ENCODE measurements around the gene SPRYD3.
"Not testable (repeated sequence)": the region's sequence is repeated elsewhere in the genome, so short reads cannot be mapped to it uniquely, and the experiment has no call there.

The SPRYD3 gene

GRCh38 chr12:53044052-53044581 is 35.1 kb downstream of the SPRYD3 start:
- DNase-seq (ENCODE audit: low read depth, low spot score): no peak
- in situ Hi-C loops (cut with HindIII; ENCODE audit: low sequenced_read_pairs): no loop called here
- H3K4me3 ChIP-seq (ENCODE audit: low read depth, low read length): no peak overlapping the region
- TF ChIP-seq CTCF (IDR thresholded peaks at IDR 0.05; ENCODE audit: low read depth, low read length): no peak

- TF ChIP-seq CTCF (IDR thresholded peaks at IDR 0.05; ENCODE audit: low read depth, low read length): no peak
- H3K4me3 ChIP-seq (ENCODE audit: low read depth, low read length): no peak overlapping the region
- DNase-seq (ENCODE audit: low read depth, low spot score): no peak
- in situ Hi-C loops (cut with HindIII; ENCODE audit: low sequenced_read_pairs): no loop called here
Observed at GRCh38 chr12:53042607-53043454, 36.4 kb downstream of the SPRYD3 start.

GRCh38 chr12:53039851-53040250 is 39.3 kb downstream of the SPRYD3 start:
- in situ Hi-C loops (cut with HindIII; ENCODE audit: low sequenced_read_pairs): no loop called here
- no peak overlapping the region for H3K4me3 ChIP-seq (ENCODE audit: low read depth, low read length)
- TF ChIP-seq CTCF (IDR thresholded peaks at IDR 0.05; ENCODE audit: low read depth, low read length): no peak
- no peak for DNase-seq (ENCODE audit: low read depth, low spot score)

GRCh38 chr12:53036802-53037201 is 42.4 kb downstream of the SPRYD3 start:
- H3K4me3 ChIP-seq (ENCODE audit: low read depth, low read length): no peak overlapping the region
- in situ Hi-C loops (cut with HindIII; ENCODE audit: low sequenced_read_pairs): no loop called here
- DNase-seq (ENCODE audit: low read depth, low spot score): no peak
- TF ChIP-seq CTCF (IDR thresholded peaks at IDR 0.05; ENCODE audit: low read depth, low read length): no peak

- no peak for DNase-seq (ENCODE audit: low read depth, low spot score)
- in situ Hi-C loops (cut with HindIII; ENCODE audit: low sequenced_read_pairs): no loop called here
- TF ChIP-seq CTCF (IDR thresholded peaks at IDR 0.05; ENCODE audit: low read depth, low read length): no peak
- no peak overlapping the region for H3K4me3 ChIP-seq (ENCODE audit: low read depth, low read length)
Observed at GRCh38 chr12:53034459-53034858, 44.7 kb downstream of the SPRYD3 start.

- in situ Hi-C loops (cut with HindIII; ENCODE audit: low sequenced_read_pairs); H3K4me3 ChIP-seq (ENCODE audit: low read depth, low read length); DNase-seq (ENCODE audit: low read depth, low spot score): not testable (repeated sequence)
Observed at GRCh38 chr12:53033832-53034231, 45.4 kb downstream of the SPRYD3 start.

- TF ChIP-seq CTCF (IDR thresholded peaks at IDR 0.05; ENCODE audit: low read depth, low read length): no peak
- in situ Hi-C loops (cut with HindIII; ENCODE audit: low sequenced_read_pairs): no loop called here
- no peak for DNase-seq (ENCODE audit: low read depth, low spot score)
- no peak overlapping the region for H3K4me3 ChIP-seq (ENCODE audit: low read depth, low read length)
Observed at GRCh38 chr12:53031616-53032015, 47.6 kb downstream of the SPRYD3 start.

GRCh38 chr12:53027014-53027413 is 52.2 kb downstream of the SPRYD3 start:
- in situ Hi-C loops (cut with HindIII; ENCODE audit: low sequenced_read_pairs); DNase-seq (ENCODE audit: low read depth, low spot score); H3K4me3 ChIP-seq (ENCODE audit: low read depth, low read length): not testable (repeated sequence)

All from astrocyte of the spinal cord (primary cell).